Measurements from ENCODE around the gene PDLIM4.

Gene PDLIM4

GRCh38 chr5:132261881-132262845 lies 4.7 kb downstream of the PDLIM4 start:
- TF ChIP-seq POLR2AphosphoS5 (IDR thresholded peaks at IDR 0.05; ENCODE audit: low read depth, low read length) (no peak), FOXP2 (optimal IDR thresholded peaks at IDR 0.05; ENCODE audit: borderline replicate concordance, extremely low read depth, extremely low read length, insufficient read depth) (no peak), SIN3A (IDR thresholded peaks at IDR 0.05; ENCODE audit: borderline replicate concordance, insufficient read depth, low read length) (no peak), REST (IDR thresholded peaks at IDR 0.05; ENCODE audit: insufficient read depth in 1 of 2, low read depth in 2 of 2, low read length in 2 of 2) (no peak), TAF1 (IDR thresholded peaks at IDR 0.05; ENCODE audit: borderline replicate concordance, insufficient read depth, low read length) (no peak)

GRCh38 chr5:132262882-132263547 lies 5.5 kb downstream of the PDLIM4 start:
- TF ChIP-seq REST (IDR thresholded peaks at IDR 0.05; ENCODE audit: insufficient read depth in 1 of 2, low read depth in 2 of 2, low read length in 2 of 2) (no peak), TAF1 (IDR thresholded peaks at IDR 0.05; ENCODE audit: borderline replicate concordance, insufficient read depth, low read length) (no peak)

- TF ChIP-seq SIN3A (IDR thresholded peaks at IDR 0.05; ENCODE audit: borderline replicate concordance, insufficient read depth, low read length) (no peak), FOXP2 (optimal IDR thresholded peaks at IDR 0.05; ENCODE audit: borderline replicate concordance, extremely low read depth, extremely low read length, insufficient read depth) (no peak), REST (IDR thresholded peaks at IDR 0.05; ENCODE audit: insufficient read depth in 1 of 2, low read depth in 2 of 2, low read length in 2 of 2) (no peak), TAF1 (IDR thresholded peaks at IDR 0.05; ENCODE audit: borderline replicate concordance, insufficient read depth, low read length) (no peak), POLR2AphosphoS5 (IDR thresholded peaks at IDR 0.05; ENCODE audit: low read depth, low read length) (no peak)
Observed at GRCh38 chr5:132263548-132264261, 6.2 kb downstream of the PDLIM4 start.

- TF ChIP-seq TAF1 (IDR thresholded peaks at IDR 0.05; ENCODE audit: borderline replicate concordance, insufficient read depth, low read length): no peak
- no peak for TF ChIP-seq POLR2AphosphoS5 (IDR thresholded peaks at IDR 0.05; ENCODE audit: low read depth, low read length)
- TF ChIP-seq FOXP2 (optimal IDR thresholded peaks at IDR 0.05; ENCODE audit: borderline replicate concordance, extremely low read depth, extremely low read length, insufficient read depth): no peak
- TF ChIP-seq SIN3A (IDR thresholded peaks at IDR 0.05; ENCODE audit: borderline replicate concordance, insufficient read depth, low read length): no peak
- no peak for TF ChIP-seq REST (IDR thresholded peaks at IDR 0.05; ENCODE audit: insufficient read depth in 1 of 2, low read depth in 2 of 2, low read length in 2 of 2)
Observed at GRCh38 chr5:132264546-132265335, 7.2 kb downstream of the PDLIM4 start.
